ENCODE measurements around the gene THBS2.

Gene THBS2

DNA sequence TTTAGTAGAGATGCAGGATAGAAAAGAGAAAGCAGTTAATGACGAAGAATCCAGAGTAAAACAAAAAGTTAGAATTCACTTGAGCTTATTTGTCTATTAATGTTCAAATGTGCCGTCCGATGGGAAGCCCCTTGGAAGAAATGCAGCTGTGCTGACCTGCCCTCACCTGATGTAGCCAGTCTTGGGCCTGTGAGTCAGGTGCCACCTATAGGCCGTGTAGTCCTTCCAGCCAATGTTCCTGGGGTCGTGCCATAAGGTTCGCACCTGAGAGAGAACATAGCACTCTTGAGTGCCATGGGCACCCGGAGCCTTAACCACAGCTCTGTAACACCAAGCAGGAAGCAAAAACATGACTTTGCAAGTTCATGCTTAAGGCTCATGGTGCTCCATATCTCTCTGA lies 32.4 kb downstream of the THBS2 start:
- TF ChIP-seq GATA3 (IDR thresholded peaks at IDR 0.05; ENCODE audit: low read depth, low read length) = no peak
- TF ChIP-seq GATA2 (IDR thresholded peaks at IDR 0.05; ENCODE audit: low read depth, low read length) = no peak

- TF ChIP-seq GATA3 (IDR thresholded peaks at IDR 0.05; ENCODE audit: low read depth, low read length) (no peak), GATA2 (IDR thresholded peaks at IDR 0.05; ENCODE audit: low read depth, low read length) (no peak)
These were observed 33.3 kb downstream of the THBS2 start for GRCh38 chr6:169220068-169220964.

DNA sequence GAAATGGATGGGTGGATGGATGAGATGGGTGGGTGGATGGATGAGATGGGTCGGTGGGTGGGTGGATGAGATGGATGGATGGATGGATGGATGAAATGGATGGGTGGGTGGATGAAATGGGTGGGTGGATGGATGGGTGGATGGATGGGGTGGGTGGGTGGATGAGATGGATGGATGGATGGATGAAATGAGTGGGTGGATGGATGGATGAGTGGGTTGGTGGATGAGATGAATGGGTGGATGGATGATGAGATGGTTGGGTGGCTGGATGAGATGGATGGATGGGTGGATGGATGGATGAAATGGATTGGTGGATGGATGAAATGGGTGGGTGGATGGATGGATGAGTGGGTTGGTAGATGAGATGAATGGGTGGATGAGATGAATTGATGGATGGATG lies 35.7 kb downstream of the THBS2 start:
- TF ChIP-seq GATA2 (IDR thresholded peaks at IDR 0.05; ENCODE audit: low read depth, low read length) = no peak
- no peak for TF ChIP-seq GATA3 (IDR thresholded peaks at IDR 0.05; ENCODE audit: low read depth, low read length)

DNA sequence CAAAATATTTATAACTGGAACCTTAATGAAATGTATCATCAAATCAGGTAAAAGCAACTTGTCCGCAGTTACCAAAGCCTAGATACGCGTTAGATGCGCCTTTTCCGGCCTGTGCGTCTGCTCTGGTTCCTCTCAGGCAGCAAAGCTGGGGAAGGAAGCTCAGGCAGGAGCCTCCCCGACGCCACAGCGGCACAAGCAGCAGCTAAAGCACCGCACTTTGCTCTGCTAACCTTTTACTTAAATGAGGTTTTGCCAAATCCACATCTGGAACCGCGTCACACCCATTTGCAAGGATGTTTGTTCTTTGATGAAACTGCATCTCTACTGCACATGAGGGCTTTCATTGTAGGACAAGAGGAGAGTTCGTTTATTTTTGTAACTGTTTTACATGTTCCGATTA lies 36.8 kb downstream of the THBS2 start:
- TF ChIP-seq GATA3 (IDR thresholded peaks at IDR 0.05; ENCODE audit: low read depth, low read length) = no peak
- TF ChIP-seq GATA2 (IDR thresholded peaks at IDR 0.05; ENCODE audit: low read depth, low read length) = no peak

- TF ChIP-seq GATA3 (IDR thresholded peaks at IDR 0.05; ENCODE audit: low read depth, low read length) (no peak), GATA2 (IDR thresholded peaks at IDR 0.05; ENCODE audit: low read depth, low read length) (no peak)
These were observed 38.4 kb downstream of the THBS2 start for GRCh38 chr6:169215201-169215681.

DNA sequence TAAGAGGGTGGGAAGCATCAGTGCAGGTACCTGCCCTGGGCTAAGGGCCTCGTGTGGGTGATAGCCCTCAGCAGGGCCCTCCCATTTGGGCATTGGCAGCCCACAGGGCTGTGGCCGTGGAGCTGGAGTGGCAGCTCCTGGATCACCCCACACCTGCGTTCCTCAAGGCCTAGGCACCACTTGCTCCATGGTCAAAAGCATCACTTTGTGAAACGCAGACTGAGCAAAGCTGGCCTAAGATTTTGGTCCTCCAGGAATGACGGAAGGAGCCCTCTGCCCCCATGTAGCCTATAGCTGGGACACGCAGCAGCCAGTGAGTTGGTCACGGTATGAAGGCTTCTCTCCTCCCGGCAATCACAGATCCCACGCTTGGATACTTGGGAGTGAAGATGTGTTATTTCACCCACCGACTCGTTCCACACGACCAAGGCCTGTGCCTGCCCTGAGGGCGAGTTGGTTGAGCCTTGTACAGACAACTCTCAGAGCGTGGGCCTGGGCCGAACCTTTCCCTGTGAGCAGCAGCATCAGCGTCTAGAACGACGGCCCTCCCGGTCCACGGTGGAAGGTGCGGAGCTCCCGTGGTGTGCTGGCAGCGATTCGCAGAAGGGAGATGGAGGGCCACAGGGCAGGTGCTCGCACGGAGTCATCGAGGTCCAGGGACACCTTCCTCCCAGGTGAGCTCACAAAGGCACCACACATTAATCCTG lies 39.7 kb downstream of the THBS2 start:
- no peak for TF ChIP-seq GATA2 (IDR thresholded peaks at IDR 0.05; ENCODE audit: low read depth, low read length)
- no peak for TF ChIP-seq GATA3 (IDR thresholded peaks at IDR 0.05; ENCODE audit: low read depth, low read length)

GRCh38 chr6:169212897-169213813 lies 40.5 kb downstream of the THBS2 start:
- TF ChIP-seq GATA3 (IDR thresholded peaks at IDR 0.05; ENCODE audit: low read depth, low read length) (no peak), GATA2 (IDR thresholded peaks at IDR 0.05; ENCODE audit: low read depth, low read length) (no peak)

DNA sequence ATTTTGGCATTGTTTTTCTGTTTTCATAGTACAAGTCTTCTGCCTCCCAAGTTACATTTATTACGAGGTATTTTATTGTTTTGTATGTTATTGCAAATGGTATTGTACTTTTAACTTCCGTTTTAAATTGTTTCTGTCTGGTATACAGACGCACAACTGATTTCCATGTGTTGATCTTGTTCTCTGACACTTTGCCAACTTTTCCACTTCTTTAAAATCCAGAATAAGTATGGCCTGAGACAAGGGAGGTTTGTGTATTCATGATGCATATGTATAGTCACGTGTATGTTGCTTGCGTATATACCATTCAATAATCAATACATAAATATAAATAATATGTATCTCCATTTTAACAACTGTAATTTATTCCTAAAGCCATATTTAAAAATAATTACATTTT lies 41.2 kb downstream of the THBS2 start:
- TF ChIP-seq GATA3 (IDR thresholded peaks at IDR 0.05; ENCODE audit: low read depth, low read length) = no peak
- TF ChIP-seq GATA2 (IDR thresholded peaks at IDR 0.05; ENCODE audit: low read depth, low read length) = no peak

GRCh38 chr6:169211881-169212280 lies 41.8 kb downstream of the THBS2 start:
- TF ChIP-seq GATA3 (IDR thresholded peaks at IDR 0.05; ENCODE audit: low read depth, low read length) (no peak), GATA2 (IDR thresholded peaks at IDR 0.05; ENCODE audit: low read depth, low read length) (no peak)

- TF ChIP-seq GATA2 (IDR thresholded peaks at IDR 0.05; ENCODE audit: low read depth, low read length) (no peak), GATA3 (IDR thresholded peaks at IDR 0.05; ENCODE audit: low read depth, low read length) (no peak)
These were observed 43.0 kb downstream of the THBS2 start for GRCh38 chr6:169210611-169211010.

- TF ChIP-seq GATA3 (IDR thresholded peaks at IDR 0.05; ENCODE audit: low read depth, low read length) (no peak), GATA2 (IDR thresholded peaks at IDR 0.05; ENCODE audit: low read depth, low read length) (no peak)
These were observed 45.6 kb downstream of the THBS2 start for GRCh38 chr6:169208011-169208410.

GRCh38 chr6:169207482-169207881 lies 46.2 kb downstream of the THBS2 start:
- no peak for TF ChIP-seq GATA2 (IDR thresholded peaks at IDR 0.05; ENCODE audit: low read depth, low read length)

DNA sequence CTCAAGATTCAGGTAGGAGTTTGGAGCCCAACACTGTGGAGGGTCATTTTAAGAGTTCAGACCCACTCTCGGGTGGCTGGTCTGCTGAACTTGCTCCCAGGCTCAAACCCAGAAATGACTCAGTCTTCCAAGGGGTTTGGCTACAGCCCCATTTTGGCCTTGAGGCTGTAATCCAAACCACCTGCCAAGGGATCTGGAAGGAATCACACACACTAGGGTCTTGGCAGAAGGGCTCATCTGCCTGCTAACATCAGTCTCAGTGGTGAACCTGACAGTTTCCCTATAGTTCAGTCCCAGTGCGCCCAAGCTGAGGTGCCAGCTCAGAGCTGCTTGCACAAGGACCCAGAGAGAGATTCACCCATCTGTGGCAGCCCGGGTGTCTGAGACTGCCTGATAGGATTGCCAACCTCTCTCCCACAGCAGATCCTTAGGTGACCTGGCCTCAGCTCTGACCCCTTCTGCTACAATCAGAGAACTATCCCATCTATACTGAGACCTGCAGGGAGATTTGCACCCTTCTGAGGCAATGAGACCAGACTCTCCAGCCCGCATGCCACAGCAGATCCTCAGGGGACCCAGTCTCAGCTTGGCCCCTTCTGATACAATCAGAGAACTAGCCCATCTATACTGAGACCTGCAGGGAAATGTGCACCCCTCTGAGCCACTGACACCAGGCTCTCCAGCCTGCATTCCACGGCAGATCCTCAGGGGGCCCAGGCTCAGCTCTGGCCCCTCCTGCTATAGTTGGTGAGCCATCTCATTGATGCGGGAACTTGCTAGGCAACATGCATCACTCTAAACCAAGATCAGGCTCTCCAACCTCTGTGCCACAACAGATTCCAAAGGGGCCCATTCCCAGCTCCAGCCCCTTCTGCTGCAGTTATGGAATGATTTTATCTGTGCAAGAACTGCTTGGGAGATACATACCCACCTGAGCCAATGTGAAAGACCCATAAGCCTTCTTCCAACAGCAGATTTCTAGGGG lies 48.2 kb downstream of the THBS2 start:
- TF ChIP-seq GATA3 (IDR thresholded peaks at IDR 0.05; ENCODE audit: low read depth, low read length) = no peak
- no peak for TF ChIP-seq GATA2 (IDR thresholded peaks at IDR 0.05; ENCODE audit: low read depth, low read length)

All from SH-SY5Y (cell line).